ENCODE measurements around the gene GMFB.

GRCh38 chr14:54528973-54529372, 40.2 kb upstream of the GMFB start:
- no peak for TF ChIP-seq EZH2 (IDR thresholded peaks at IDR 0.05; ENCODE audit: insufficient read depth, poor library complexity, severe bottlenecking)
- no peak for TF ChIP-seq EZH2phosphoT487 (IDR thresholded peaks at IDR 0.05; ENCODE audit: insufficient read depth, low read depth)
